GM12872 (cell line): ENCODE measurements around the gene IREB2.
A peak's percentile ranks its signal among the peaks of the same experiment; 100 is the strongest.

Experiments
- CTCF ChIP-seq: IDR thresholded peaks from 3 replicates; pipeline ENCODE4 v1.5.1; 2011; ENCODE audit warnings: low read depth, mild to moderate bottlenecking, low read length, moderate library complexity; ENCODE audit not compliant: insufficient read depth

Gene IREB2

DNA sequence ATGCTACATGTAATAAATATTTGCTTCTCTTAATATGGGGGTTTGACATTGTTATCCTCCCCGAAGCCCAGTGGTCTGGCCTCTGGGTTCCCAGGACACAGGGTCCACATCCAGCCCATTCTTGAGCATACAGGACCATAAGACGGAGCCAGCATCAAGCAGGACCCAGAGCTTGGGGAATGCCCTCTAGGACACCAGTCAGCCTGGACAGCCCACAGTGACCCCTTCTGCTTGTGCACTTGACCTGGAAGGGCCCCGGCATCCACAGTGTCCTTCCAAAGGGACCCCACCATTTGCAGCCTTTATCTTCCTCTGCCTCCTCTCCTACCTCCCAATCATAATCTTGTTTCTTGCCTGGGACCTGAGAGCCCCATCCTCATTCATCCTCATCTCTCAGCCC lies 46.2 kb upstream of the IREB2 start:
- no peak for TF ChIP-seq CTCF

DNA sequence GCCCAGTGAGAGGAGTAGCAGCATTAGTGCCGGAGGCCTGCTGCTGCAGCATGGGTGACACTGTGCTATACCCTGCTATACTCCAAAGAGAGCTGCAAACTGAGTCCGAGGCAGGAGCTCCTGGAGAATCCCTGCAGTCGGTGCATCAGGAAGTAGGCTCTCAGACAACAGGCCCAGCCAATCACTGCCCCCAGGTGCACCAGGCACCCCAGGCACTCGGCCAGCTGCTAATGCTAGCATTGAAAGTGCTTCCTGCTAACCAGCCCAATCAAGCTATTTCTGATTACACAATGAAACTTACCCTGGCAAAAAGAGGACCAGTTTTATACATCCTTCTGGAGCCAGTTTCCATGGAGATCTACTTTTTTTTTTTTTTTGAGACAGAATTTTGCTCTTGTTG lies 45.6 kb upstream of the IREB2 start:
- TF ChIP-seq CTCF, result no peak

GRCh38 chr15:78393137-78393536 lies 44.9 kb upstream of the IREB2 start:
- no peak for TF ChIP-seq CTCF

- no peak for TF ChIP-seq CTCF
Observed at GRCh38 chr15:78394026-78394425, 44.0 kb upstream of the IREB2 start.

GRCh38 chr15:78394981-78395616 lies 42.9 kb upstream of the IREB2 start:
- TF ChIP-seq CTCF, result no peak

DNA sequence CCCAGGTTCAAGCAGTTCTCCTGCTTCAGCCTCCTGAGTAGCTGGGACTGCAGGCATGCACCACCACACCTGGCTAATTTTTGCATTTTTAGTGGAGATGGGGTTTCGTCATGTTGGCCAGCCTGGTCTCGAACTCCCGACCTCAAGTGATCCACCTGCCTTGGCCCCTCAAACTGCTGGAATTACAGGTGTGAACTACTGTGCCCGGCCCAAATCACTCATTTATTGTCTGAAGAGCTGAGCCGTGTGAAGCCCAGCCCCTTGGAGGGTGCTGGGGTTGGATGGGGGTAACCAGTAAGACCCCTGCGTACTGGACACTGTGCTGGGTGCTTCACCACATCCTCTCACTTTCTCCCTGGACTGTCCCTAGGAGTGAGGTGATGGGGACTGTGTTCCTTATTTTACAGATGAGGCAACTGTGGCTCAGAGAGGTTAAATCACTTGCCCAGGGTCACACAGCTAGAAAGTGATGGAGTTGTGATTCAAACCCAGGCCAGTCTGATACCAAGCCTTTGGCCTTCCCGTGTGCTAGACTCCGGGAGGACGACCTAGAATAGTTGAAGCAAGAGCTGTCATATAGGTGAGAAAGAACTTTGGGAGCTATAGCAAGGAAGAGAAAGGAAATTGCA lies 41.7 kb upstream of the IREB2 start:
- TF ChIP-seq CTCF, result no peak

DNA sequence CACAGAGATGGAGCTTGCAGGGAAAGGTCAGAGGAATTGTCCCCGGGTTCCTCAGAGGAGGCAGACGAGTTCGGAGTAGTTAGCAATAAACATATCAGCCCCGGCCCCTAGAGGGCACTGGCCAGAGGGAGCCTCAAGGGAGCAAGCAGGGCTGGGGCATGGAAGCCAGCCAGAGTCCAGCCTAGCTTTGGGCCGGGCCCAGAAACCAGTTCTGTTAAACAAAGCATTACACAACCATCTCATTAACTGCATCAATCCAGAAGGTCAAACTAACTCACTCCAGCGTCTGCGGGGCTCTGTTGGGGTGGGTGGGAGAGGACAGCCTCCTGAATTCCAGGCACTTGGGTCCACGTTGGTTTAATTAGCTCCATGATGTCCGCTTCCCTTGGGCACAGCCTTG lies 41.0 kb upstream of the IREB2 start:
- TF ChIP-seq CTCF, result 0 out of 3 replicates have a peak, but pooled peaks have one; percentile 29
